Stimulated activated CD8-positive, alpha-beta memory T cell treated with anti-CD3 and anti-CD28 coated beads, Interleukin-4, amount 100 ng/mL, for 1 hour (primary cell): Measurements from ENCODE around the gene LMX1B.
A peak's percentile ranks its signal among the peaks of the same experiment; 100 is the strongest.

Source experiments
- DNase-seq, 2 donors: peaks; one replicate each; pipeline ENCODE4 v3.0.0-alpha.2; 2020; ENCODE audit warnings: low read depth in 2 of 2, low spot score in 1 of 2

The LMX1B gene

DNA sequence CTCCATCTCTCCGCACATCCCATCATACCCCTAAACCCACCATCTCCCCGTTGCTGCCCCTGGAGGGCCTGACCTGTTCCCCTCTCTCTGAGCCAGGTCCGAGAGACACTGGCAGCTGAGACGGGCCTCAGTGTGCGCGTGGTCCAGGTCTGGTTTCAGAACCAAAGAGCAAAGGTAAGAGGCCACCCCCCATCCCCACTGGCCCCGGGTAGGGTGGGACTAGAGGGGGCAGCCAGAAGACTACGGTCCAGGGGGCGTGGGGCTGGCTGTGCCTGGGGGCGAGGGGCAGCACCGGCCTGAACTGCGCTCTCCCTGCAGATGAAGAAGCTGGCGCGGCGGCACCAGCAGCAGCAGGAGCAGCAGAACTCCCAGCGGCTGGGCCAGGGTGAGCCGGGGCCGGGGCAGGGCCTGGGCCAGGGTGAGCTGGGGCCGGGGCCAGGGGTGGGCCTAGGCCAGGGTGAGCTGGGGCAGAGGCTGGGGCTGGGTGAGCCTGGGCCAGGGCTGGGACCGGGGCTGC is 79.8 kb downstream of the LMX1B start:
- no peak for DNase-seq

DNA sequence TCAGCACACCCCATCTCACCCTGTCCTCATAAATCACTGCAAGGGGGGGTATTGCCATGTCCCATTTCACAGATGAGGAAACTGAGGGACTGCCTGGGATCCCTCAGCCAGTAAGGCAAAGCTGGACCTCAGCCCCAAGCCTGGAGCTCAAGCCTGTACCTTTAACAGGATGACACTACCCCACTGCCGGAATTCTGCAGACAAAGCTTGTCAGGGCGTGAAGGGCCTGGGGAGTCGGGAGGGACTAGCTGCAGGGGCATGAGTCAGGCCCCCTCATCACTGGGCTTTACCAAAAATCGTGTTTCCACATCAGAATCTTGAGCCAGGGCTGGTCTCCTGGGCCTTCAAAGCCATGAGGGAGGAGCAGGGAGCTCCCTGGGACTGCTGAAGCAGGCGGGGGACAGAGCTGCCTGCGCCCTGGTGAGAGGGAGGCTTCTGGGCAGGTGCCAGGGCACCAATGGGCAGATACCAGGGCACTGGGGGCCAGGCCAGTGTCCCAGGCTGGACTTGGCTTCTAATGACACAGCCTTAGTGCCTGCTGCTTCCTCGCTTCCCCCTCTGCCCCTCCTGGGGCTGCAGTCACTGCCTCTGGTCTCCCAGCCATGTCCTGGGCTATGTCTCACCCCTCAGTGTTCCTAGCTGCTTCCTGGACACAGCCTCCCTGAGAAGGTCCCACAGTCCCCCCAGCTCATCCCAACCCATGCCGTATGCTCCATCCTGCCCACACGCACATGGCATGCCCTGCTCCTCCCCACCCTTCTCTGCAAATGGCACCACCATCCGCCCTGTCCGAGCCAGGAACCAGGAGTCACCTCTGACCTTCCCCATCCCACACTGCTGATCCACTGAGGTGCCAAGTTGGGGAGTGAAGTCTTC is 80.7 kb downstream of the LMX1B start:
- no peak for DNase-seq

DNA sequence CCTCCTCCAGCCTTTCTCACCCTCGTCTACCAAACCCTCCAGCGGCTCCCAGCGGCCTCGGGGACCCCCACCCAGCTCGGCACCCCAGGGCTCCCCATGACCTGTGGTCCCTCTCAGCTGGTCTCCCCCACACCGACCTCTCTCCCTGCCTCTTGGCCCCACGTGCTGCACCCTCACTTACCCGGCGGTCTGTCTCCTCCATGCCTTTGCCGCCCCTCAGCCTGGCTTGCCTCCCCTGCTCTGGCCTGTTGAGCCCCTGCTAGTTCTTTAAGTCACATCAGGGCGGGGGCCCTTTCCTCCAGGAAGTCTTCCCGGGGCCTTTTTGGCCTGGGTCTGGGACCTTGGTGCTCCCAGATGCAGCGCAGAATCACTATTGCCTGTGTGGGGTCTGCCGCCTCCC is 81.5 kb downstream of the LMX1B start:
- no peak for DNase-seq

DNA sequence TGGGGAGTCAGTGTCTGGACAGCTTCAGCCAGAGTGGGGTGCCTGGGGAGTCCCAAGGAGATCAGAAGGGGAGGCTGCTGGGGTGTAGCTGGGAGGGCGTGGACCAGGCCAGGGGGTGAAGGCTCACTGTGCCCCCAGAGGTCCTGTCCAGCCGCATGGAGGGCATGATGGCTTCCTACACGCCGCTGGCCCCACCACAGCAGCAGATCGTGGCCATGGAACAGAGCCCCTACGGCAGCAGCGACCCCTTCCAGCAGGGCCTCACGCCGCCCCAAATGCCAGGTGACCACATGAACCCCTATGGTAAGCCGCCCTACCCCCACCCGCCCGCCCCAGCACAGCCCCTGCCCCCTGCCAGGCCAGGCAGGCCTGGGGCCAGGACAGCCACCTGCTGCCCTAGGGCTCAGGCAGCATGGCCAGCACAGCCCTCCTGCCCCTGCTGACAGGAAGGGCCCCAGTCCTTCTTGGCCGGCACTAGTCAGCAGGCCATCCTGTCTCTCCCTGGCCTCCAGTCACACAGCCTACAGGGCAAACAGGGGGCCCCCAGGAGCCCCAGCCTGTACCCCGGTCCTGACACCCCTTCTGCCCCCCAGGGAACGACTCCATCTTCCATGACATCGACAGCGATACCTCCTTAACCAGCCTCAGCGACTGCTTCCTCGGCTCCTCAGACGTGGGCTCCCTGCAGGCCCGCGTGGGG is 82.1 kb downstream of the LMX1B start:
- no peak for DNase-seq

DNA sequence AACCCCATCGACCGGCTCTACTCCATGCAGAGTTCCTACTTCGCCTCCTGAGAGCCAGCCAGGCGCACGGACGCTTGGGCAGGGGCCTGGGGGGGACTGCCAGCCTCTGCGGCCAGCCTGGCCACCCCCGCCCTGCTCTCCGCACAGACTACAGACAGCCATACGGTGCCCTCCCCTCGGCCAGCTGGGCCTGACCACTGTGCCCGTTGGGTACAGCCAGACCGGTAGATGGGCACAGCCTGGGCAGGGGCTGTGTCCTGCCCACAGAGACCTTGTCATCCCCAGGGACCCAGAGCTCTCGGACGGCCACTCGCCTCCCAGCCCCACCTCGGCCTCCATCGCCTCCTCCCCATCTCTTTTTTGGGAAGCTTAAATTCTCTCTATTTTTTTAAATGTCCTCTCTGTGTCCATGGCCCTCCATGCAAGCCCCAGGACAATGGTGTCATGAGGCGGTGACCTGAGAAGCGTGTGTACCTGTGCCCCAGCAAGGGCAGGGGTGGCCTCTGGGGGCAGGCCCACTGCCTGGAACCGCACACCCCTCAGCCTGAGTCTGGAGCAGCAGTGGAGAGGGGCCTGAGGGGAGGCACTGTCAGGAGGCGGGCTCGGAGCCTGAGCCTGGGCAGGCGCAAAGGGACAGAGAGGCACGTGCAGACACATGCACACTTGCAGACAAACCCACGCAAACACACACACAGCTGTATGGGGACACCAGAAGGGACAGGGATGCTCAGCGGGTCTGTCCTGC is 82.8 kb downstream of the LMX1B start:
- no peak for DNase-seq

DNA sequence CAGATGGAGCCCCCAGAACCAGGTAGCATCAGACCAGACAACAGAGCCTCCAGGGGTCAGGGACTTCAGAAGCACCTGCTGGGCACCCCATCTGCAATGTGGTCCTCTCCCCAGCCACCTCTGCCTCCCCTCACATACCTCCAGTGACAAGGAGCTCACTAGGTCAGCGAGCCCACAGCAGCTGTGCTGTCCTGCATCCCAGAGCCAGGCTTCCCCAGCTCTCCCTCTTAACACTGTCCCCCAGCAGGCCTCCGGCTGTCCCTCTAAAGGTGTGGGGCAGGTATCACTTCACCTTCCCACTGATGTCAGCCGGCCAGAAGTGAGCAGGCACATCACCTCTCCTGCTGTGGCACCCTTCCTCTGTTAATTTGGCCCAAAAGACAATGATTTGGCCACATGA is 83.6 kb downstream of the LMX1B start:
- DNase-seq = no peak

DNA sequence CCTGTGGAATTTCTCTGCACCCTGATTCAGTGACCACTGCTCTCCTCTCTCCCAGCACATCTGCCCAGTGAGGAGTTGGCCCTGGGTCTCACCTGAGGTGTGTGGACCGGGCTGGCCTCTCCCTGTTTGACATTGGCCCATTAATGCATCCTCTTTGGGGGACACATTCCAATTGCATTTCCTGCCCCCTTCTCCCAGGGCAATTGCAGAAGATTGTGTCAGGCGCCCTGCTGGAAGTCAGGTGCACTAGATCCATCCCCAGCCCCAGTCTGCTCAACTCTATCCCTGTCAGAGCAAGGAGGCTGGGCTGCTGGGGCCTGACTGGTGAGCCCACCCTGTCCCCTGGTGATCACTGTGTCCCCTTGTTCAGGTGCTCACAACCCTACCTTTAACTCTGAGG is 84.5 kb downstream of the LMX1B start:
- DNase-seq = no peak

DNA sequence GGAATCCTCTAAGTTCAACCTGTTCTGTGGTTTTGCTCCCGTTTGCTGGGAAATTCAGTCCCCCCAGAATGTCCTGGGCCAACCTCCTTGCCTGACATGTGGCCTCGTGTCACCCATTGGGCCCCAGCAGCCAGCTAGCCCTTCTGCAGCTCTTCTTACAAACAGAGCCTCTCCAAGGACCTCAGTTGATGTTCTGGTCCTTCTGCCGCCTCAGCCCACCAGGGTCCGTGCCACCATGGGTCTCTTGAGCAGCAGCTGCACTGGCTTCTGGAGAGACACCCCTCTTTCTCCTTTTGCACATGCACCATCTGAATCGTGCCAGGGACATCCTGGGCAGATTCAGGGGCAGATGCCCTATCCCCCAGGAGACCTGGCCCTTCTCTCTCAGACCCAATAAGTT is 85.0 kb downstream of the LMX1B start:
- DNase-seq = no peak

DNA sequence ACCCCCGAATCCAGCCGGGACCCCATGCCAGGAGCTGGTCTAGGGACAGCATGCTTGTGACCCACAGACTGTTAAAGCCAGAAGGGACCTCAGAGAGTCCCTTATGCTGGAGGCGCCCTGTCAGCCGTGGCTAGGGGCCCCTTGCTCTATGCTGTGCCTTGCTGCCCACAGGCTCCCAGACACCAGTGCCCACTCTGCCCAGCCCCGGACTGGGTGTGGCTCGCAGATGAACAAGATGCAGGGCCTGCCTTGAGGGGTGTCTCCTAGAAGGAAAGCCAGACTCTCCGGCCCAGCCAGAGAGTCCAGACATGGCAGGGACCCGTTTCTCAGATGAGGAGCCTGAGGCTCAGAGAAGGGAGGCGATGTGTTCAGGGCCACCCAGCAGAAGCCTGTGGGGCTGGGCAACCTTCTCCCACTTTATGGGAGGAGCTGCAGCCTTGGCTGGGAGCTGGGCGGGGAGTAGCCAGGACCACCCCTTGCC is 85.7 kb downstream of the LMX1B start:
- no peak for DNase-seq

DNA sequence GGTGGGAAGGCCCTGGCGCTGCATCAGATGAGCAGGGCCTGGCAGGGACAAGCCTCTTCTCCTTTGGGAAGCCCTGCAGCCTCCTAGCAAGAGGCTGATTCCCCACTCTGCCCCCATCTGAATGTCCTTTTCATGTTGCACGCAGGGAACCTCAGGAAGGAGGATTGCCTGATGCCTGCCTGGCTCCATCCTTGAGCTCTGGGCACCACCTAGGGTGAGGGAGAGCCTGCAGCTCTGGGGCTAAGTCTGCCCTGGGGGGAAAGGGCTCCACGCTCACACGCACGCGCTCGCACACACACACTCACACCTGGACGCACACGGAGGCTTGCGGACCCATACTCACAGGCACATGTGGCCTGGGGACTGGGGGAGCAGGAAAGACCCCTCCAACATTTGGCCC is 86.6 kb downstream of the LMX1B start:
- no peak for DNase-seq

DNA sequence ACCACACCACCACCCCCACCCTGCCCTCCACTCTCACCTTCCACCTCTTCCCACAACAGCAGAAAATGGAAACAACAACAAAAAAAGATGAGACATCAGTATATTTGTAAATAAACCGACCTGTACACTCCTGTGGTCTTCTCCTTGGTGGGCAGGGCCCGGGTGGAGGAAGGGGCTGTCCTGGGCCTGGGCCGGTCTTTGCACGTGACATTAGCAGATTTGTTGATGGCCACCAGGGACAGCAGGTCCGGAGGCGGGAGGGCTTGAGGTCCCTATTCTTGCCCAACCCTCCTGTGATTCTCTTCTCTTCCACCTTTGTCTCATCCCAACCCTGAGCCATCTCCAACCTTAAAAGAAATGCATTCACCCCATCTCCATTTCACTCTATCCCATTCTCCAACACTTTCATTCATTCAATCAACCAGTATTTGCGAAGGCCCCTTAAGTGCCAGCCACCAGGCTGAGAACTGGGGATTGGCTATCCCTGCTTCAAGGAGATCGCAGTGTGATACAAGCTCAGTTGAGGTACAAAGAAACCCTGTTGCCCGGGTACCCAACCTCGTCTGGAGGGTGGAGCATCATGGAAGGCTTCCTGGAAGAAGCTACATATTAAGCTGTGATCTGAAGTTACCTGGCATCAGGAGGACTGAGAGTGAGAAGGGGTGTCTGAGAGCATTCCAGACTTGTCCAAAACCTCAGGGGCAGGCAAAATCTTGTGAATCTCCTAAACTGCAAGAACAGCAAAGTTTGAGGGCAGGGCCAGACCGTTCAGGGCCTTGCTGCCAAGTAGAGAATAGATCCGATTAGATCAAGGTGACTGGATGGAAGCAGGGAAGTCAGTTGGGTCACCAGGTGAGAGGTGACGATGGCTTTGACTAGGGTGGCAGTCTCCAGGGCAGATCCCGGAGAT is 87.4 kb downstream of the LMX1B start:
- no peak for DNase-seq

DNA sequence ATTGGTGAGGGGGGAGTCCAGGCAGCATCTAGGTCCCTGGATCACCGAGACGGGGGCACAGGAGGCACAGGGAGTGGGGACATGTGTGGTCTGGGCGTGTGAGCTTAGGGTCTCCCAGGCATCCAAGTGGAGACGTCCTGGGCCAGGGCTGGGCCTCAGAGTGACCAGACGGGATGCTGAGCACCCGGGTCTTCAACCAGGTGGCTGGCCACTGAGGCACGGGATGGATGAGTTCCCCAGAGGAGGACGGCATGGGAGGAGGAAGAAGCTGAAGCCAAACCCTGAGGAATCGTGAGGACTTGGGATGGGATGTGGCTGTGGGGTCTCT is 88.0 kb downstream of the LMX1B start:
- DNase-seq = no peak

DNA sequence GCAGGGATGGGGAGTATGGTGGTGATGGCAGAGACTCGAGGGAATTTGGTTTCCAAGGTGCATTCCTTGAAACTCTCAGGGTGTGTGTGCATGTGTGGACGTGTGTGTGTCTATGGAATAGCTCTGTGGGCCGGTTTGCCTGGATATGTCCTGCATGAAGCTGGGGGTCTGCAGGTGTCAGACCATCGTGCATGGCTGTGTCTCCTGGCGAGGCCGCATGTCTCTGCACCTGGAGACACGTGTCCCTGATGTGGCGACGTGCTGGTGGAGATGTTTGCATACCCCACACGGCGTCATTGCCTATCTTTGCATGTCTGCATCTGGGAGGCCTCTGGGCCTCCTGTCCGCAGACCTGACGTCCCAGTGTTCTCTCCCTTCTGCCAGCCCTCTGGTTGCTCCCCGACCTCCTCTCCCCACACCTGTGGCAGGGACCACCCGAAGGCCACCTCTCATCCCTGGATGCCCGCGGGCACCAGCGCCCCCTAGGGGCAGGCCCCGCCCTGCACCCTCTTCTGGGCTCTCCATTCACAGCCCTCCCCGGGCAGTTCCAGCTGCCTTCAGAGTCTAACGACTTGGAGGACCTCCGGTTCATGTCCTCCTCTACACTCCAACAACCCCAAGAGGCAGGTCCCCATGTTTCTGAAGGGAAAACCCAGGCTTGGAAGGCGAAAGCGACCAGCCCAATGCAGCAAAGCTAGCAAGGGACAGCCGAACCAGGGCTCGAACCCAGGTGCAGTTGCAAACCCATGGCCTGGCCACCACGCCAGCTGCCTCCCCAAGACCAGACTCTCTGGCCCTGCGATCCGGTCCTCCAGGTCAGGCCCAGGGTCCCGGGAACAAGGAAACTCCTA is 88.6 kb downstream of the LMX1B start:
- DNase-seq = no peak

DNA sequence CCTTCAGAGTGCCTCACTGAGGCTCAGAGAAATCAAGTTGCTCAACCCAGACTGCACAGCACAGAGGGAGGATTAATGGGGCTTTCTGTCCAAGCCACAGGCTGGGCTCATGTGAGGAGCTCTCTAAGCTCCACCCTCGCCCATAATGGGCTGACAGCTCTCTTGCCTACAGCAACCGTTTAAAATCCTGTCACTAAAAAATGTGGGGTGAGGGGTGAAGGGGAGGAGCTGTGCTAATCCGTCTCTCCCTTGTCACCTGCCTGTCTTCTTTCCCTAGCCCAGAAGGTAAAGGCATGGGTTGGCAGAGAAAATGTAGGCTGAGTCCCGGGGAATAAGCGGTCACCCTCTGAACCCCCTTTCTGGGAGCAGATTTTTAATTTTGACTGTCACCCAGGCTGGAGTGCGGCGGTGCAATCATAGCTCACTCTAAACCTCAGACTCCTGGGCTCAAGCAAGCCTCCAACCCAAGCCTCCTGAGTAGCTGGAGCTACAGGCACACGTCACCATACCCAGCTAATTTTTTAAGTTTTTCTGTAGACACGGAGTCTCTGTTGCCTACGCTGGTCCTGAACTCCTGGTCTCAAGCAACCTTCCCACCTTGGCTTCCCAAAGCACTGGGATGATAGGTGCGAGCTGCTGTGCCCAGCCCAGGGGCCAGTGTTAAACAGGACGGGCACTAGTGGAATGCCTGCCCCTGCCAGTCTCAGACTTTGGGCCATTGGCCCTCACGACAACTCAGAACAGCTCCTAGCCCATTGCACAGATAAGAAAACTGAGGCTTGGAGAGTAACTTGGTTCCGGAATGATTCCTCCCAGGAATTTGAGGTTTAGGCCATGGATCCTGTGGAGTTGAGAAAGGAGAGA is 89.5 kb downstream of the LMX1B start:
- no peak for DNase-seq

DNA sequence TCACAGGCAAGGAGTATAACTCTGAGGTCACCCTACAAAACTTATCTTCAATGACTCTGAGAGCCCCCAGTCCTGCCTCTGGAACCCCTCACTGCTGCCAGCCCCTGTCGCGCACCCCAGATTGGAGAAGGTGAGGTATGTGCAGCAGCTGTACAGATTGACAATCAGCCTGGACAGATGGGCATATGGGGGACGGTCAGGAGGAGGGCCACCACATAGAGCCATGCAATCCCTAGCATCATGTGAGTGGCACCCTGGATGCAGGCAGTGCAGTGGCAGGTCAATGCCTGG is 90.1 kb downstream of the LMX1B start:
- no peak for DNase-seq

DNA sequence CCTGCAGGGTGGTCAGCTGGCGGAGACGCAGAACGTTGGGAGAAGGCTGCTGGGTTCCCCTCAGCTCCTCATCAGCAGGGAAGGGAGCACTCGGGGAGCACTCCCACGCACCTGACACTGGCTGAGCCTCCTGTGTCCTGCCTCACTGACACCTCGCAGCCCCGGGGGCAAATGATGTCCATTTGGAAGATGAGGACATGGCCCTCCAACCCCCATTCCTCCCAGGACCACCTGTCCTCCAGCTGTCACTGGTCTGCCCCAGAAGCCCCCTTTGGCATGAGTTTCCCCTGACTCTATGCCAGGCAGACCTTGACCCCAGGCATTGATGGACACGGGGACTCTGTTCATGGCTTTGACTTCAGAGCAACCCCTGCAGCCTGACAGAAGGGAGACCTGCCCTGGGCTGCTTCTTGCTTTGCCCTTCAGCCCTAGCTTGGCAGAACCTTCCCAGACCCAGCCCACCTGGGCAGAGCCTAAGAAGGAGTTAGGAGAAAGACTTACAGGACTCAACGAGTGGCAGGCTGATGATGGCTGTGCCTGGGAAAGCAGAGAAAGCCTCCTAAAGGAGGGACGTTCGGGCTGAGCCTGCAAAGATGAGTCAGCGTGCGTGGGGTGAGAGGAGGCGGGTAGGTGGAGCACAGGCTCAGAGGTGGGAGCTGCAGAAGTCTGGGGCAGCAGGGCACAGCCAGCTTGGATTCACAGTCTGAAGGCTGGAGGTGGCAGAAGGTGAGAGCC is 90.6 kb downstream of the LMX1B start:
- no peak for DNase-seq

DNA sequence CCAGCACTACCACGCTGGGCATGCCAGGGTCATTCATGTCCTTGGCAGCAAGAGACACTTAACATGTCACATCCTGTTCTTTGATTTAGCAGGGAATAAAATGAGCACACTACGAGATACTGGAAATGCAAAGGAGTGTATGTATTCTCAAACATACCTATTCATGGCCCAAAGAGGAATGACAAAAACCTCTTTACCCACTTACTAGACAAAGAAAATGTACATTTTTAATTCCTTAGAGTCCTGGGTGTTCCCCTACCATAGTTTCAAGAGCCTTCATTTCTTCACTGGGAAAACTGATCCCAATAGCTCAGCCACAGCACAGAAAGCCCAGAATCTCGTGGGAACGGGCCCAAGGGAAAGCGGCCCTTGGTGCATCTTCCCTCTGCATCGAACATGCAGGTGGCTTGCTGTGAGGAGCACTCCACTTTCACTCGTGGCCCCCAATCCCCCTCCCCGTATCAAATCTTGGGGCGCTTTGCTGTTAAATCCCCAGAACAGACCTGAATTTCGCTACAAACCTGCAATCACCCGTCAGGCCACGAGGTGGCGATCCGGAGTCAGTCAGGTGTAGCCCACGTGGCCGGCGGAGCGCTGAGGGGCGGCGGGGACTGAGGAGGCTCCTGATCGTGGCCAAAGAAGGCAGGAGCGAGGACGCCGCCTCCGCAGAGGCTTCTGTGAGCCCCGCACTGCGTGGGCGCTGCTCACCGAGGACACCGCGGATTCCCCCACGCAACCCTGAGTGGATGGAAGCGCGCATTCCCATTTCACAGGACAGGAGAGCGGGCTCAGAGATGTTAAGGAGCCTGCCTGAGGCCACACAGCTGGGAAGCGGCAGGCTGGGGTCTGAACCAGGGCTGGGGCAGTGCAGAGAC is 91.4 kb downstream of the LMX1B start:
- peak; percentile 71 to 84 for DNase-seq
